Activated B cell treated with CpG ODN at 0.5 μM for 24 hours (primary cell): ENCODE data around the gene WDR72. TPM values are rescaled to one million over a fixed set of nuclear protein-coding genes. Genes with fewer than 3 reads are reported as not detected.
"Not testable (repeated sequence)": the region's sequence is repeated elsewhere in the genome, so short reads cannot be mapped to it uniquely, and the experiment has no call there.

ENCODE experiments used
- ATAC-seq: fragments of 200-7000 bp; cut with Tn5 transposase; one replicate; pipeline ENCODE4 v1.10.0; 2021; ENCODE audit warnings: low read depth, mild to moderate bottlenecking, moderate library complexity
- CTCF ChIA-PET: fragments of 350-600 bp; sonication (Branson Sonifier 250); formaldehyde crosslinking; loops from one replicate; lab custom pipeline; 2021; ENCODE audit warnings: antibody characterized with exemption; lab: Charles Lee
- POLR2A ChIA-PET: fragments of 350-600 bp; sonication (Branson Sonifier 250); formaldehyde crosslinking; loops from one replicate; lab custom pipeline; 2021; ENCODE audit warnings: antibody characterized with exemption; lab: Charles Lee
- DNase-seq: peaks from one replicate; pipeline ENCODE4 v3.0.0; 2022
- H3K27ac Mint-ChIP-seq: one replicate; pipeline ENCODE4 v1.8.0; 2020; ENCODE audit warnings: mixed read lengths
- H3K27me3 Mint-ChIP-seq: one replicate; pipeline ENCODE4 v1.8.0; 2021; ENCODE audit warnings: mixed read lengths
- H3K36me3 Mint-ChIP-seq: one replicate; pipeline ENCODE4 v1.8.0; 2021; ENCODE audit warnings: low read depth, mixed read lengths
- H3K4me1 Mint-ChIP-seq: one replicate; pipeline ENCODE4 v1.8.0; 2021; ENCODE audit warnings: mixed read lengths
- H3K4me3 Mint-ChIP-seq: one replicate; pipeline ENCODE4 v1.8.0; 2020; ENCODE audit warnings: mild to moderate bottlenecking, mixed read lengths
- H3K9me3 Mint-ChIP-seq: one replicate; pipeline ENCODE4 v1.8.0; 2020; ENCODE audit warnings: mixed read lengths
- CTCF ChIP-seq: fragments of 200-600 bp; IDR thresholded peaks from one replicate; pipeline ENCODE4 v1.8.0; 2022; ENCODE audit warnings: antibody characterized with exemption, mild to moderate bottlenecking
- intact Hi-C: fragments of 100-400 bp; cut with micrococcal nuclease; formaldehyde crosslinking; loops from one replicate; pipeline ENCODE4 v1.15.1; 2024
- total RNA-seq: library from RNA; stranded (reverse); gene quantifications from 2 replicates; pipeline ENCODE4 v1.2.3, GENCODE V29; 2022

WDR72 gene
- total RNA-seq, 1 donor from 2014 or later: not detected

GRCh38 chr15:53709821-53710220 is 49.6 kb downstream of the WDR72 start:
- intact Hi-C loops: loop anchor here (10.0 kb wide), 1 partner anchor 925 kb away; no protein-coding TSS in a partner anchor
- no peak for ATAC-seq
- ChIA-PET CTCF (no interaction called here), POLR2A (no interaction called here)
- no peak for DNase-seq
- no peaks in the 10 kb centered on the region for H3K9me3 Mint-ChIP-seq
- no peaks in the 10 kb centered on the region for H3K4me1 Mint-ChIP-seq
- peaks cover 3% of the 10 kb centered on the region for H3K27me3 Mint-ChIP-seq
- H3K36me3 Mint-ChIP-seq: no peaks in the 10 kb centered on the region
- TF ChIP-seq CTCF: no peak
- H3K27ac Mint-ChIP-seq: no peak overlapping the region
- no peak overlapping the region for H3K4me3 Mint-ChIP-seq

GRCh38 chr15:53695365-53695764 is 64.1 kb downstream of the WDR72 start:
- ChIA-PET POLR2A (no interaction called here), CTCF (no interaction called here)
- DNase-seq: no peak
- Mint-ChIP-seq H3K36me3 (no peaks in the 10 kb centered on the region), H3K4me3 (no peak overlapping the region), H3K27ac (no peak overlapping the region), H3K4me1 (no peaks in the 10 kb centered on the region), H3K27me3 (no peaks in the 10 kb centered on the region), H3K9me3 (peaks cover 1% of the 10 kb centered on the region)
- intact Hi-C loops: no loop called here
- no peak for TF ChIP-seq CTCF
- no peak for ATAC-seq

GRCh38 chr15:53694476-53694874 is 65.0 kb downstream of the WDR72 start:
- H3K9me3 Mint-ChIP-seq: peaks cover 2% of the 10 kb centered on the region
- TF ChIP-seq CTCF: no peak
- H3K4me1 Mint-ChIP-seq: no peaks in the 10 kb centered on the region
- H3K4me3 Mint-ChIP-seq: no peak overlapping the region
- DNase-seq: no peak
- no peaks in the 10 kb centered on the region for H3K27me3 Mint-ChIP-seq
- ChIA-PET CTCF (no interaction called here), POLR2A (no interaction called here)
- intact Hi-C loops: no loop called here
- ATAC-seq: no peak
- no peaks in the 10 kb centered on the region for H3K36me3 Mint-ChIP-seq
- no peak overlapping the region for H3K27ac Mint-ChIP-seq

- Mint-ChIP-seq H3K27me3 (no peaks in the 10 kb centered on the region), H3K4me1 (no peaks in the 10 kb centered on the region), H3K4me3 (no peak overlapping the region), H3K36me3 (no peaks in the 10 kb centered on the region), H3K9me3 (peaks cover 2% of the 10 kb centered on the region), H3K27ac (no peak overlapping the region)
- DNase-seq: no peak
- ATAC-seq: no peak
- ChIA-PET CTCF (no interaction called here), POLR2A (no interaction called here)
- TF ChIP-seq CTCF: no peak
- intact Hi-C loops: no loop called here
Observed at GRCh38 chr15:53693729-53694475, 65.6 kb downstream of the WDR72 start.

GRCh38 chr15:53684162-53684561 is 75.3 kb downstream of the WDR72 start:
- CTCF ChIA-PET, intact Hi-C loops, H3K27ac Mint-ChIP-seq, ATAC-seq, H3K4me1 Mint-ChIP-seq, H3K4me3 Mint-ChIP-seq, H3K27me3 Mint-ChIP-seq, H3K9me3 Mint-ChIP-seq, H3K36me3 Mint-ChIP-seq, POLR2A ChIA-PET, DNase-seq: not testable (repeated sequence)
